DND-41 (cell line): ENCODE data around the gene SCAF8.

ENCODE experiments used
- ATAC-seq: fragments of 200-7000 bp; cut with Tn5 transposase; 3 replicates; pipeline ENCODE4 v1.9.1; 2021; ENCODE audit warnings: low read depth; ENCODE audit not compliant: insufficient read depth
- DNase-seq: peaks from one replicate; pipeline ENCODE4 v3.0.0-alpha.2; 2020
- H2AFZ ChIP-seq: 2 replicates; pipeline ENCODE4 v1.6.0; 2012; ENCODE audit warnings: low read depth, low read length
- H3K27ac ChIP-seq: 2 replicates; pipeline ENCODE4 v1.5.1; 2012; ENCODE audit warnings: low read length, inconsistent platforms
- H3K27me3 ChIP-seq: fragments of 200-600 bp; sonication (generic); 2 replicates; pipeline ENCODE4 v1.6.0; 2012; ENCODE audit warnings: low read length, mild to moderate bottlenecking, inconsistent platforms; ENCODE audit not compliant: insufficient read depth, poor library complexity
- H3K36me3 ChIP-seq: 2 replicates; pipeline ENCODE4 v1.5.1; 2012; ENCODE audit warnings: low read length, inconsistent platforms; ENCODE audit not compliant: insufficient read depth
- H3K4me1 ChIP-seq: 2 replicates; pipeline ENCODE4 v1.5.1; 2012; ENCODE audit warnings: mild to moderate bottlenecking, low read length; ENCODE audit not compliant: insufficient read depth
- H3K4me2 ChIP-seq: 2 replicates; pipeline ENCODE4 v1.6.0; 2012; ENCODE audit warnings: mild to moderate bottlenecking, moderate library complexity, low read length, inconsistent platforms; ENCODE audit not compliant: insufficient read depth
- H3K4me3 ChIP-seq, 2 experiments: fragments of 200-600 bp in 1 of 2; shearing (Covaris generic) in 1 of 2; 2 replicates each; pipeline ENCODE4 v1.5.1; 2012 to 2016; ENCODE audit warnings: inconsistent platforms in 2 of 2, low read length in 2 of 2, mild to moderate bottlenecking in 2 of 2, low read depth in 1 of 2, moderate library complexity in 1 of 2
- H3K79me2 ChIP-seq: 2 replicates; pipeline ENCODE4 v1.6.0; 2012; ENCODE audit warnings: low read length, inconsistent platforms; ENCODE audit not compliant: insufficient read depth
- H3K9ac ChIP-seq: 2 replicates; pipeline ENCODE4 v1.6.0; 2012; ENCODE audit warnings: low read depth, mild to moderate bottlenecking, inconsistent platforms, low read length, moderate library complexity
- H3K9me3 ChIP-seq: 2 replicates; pipeline ENCODE4 v1.5.1; 2012; ENCODE audit warnings: low read length, moderate library complexity, mild to moderate bottlenecking, inconsistent platforms; ENCODE audit not compliant: insufficient read depth, severe bottlenecking
- H4K20me1 ChIP-seq: 2 replicates; pipeline ENCODE4 v1.6.0; 2012; ENCODE audit warnings: low read length; ENCODE audit not compliant: insufficient read depth
- CTCF ChIP-seq: IDR thresholded peaks from 2 replicates; pipeline ENCODE4 v1.5.1; 2012; ENCODE audit warnings: borderline replicate concordance, low read length, moderate library complexity, mild to moderate bottlenecking; ENCODE audit not compliant: poor library complexity, severe bottlenecking; ENCODE audit errors: extremely low read depth
- EZH2 ChIP-seq: IDR thresholded peaks from 3 replicates; pipeline ENCODE4 v1.6.1; 2012; ENCODE audit warnings: borderline replicate concordance, low read depth, mild to moderate bottlenecking, moderate library complexity, low read length, inconsistent platforms; ENCODE audit not compliant: severe bottlenecking

SCAF8 gene

GRCh38 chr6:154847318-154847717 is 114.1 kb downstream of the SCAF8 start:
- Histone ChIP-seq H4K20me1 (peaks cover 43% of the 10 kb centered on the region), H3K4me1 (no peaks in the 10 kb centered on the region), H3K36me3 (peaks cover 37% of the 10 kb centered on the region), H3K4me3 (no peak overlapping the region), H3K9ac (no peak overlapping the region), H2AFZ (no peak overlapping the region), H3K27me3 (no peaks in the 10 kb centered on the region), H3K79me2 (peaks cover 87% of the 10 kb centered on the region), H3K27ac (no peak overlapping the region), H3K9me3 (no peaks in the 10 kb centered on the region), H3K4me2 (no peak overlapping the region)
- ATAC-seq (no peak), DNase-seq (no peak)
- TF ChIP-seq CTCF (no peak), EZH2 (no peak)

- peaks cover 86% of the 10 kb centered on the region for H3K79me2 ChIP-seq
- no peaks in the 10 kb centered on the region for H3K4me1 ChIP-seq
- DNase-seq (no peak), ATAC-seq (no peak)
- H3K4me2 ChIP-seq, result no peak overlapping the region
- H3K36me3 ChIP-seq, result peaks cover 47% of the 10 kb centered on the region
- H3K27ac ChIP-seq, result no peak overlapping the region
- peaks cover 43% of the 10 kb centered on the region for H4K20me1 ChIP-seq
- no peaks in the 10 kb centered on the region for H3K27me3 ChIP-seq
- no peaks in the 10 kb centered on the region for H3K9me3 ChIP-seq
- no peak overlapping the region for H3K9ac ChIP-seq
- no peak for TF ChIP-seq EZH2
- no peak for TF ChIP-seq CTCF
- H2AFZ ChIP-seq, result no peak overlapping the region
- H3K4me3 ChIP-seq, result no peak overlapping the region
Measured at GRCh38 chr6:154848580-154848979, 115.4 kb downstream of the SCAF8 start.

GRCh38 chr6:154849475-154849874 is 116.3 kb downstream of the SCAF8 start:
- H3K27ac ChIP-seq, result no peak overlapping the region
- DNase-seq, result no peak
- H3K9me3 ChIP-seq, result no peaks in the 10 kb centered on the region
- no peak overlapping the region for H3K9ac ChIP-seq
- ATAC-seq, result no peak
- peaks cover 47% of the 10 kb centered on the region for H3K36me3 ChIP-seq
- H3K4me2 ChIP-seq, result no peak overlapping the region
- peaks cover 79% of the 10 kb centered on the region for H3K79me2 ChIP-seq
- H2AFZ ChIP-seq, result no peak overlapping the region
- H3K27me3 ChIP-seq, result no peaks in the 10 kb centered on the region
- no peak overlapping the region for H3K4me3 ChIP-seq
- TF ChIP-seq EZH2 (no peak), CTCF (no peak)
- peaks cover 43% of the 10 kb centered on the region for H4K20me1 ChIP-seq
- H3K4me1 ChIP-seq, result no peaks in the 10 kb centered on the region

- H3K27ac ChIP-seq, result no peak overlapping the region
- peaks cover 31% of the 10 kb centered on the region for H3K36me3 ChIP-seq
- no peaks in the 10 kb centered on the region for H3K9me3 ChIP-seq
- no peak for TF ChIP-seq EZH2
- no peak for TF ChIP-seq CTCF
- no peak for DNase-seq
- no peaks in the 10 kb centered on the region for H3K4me1 ChIP-seq
- no peak overlapping the region for H3K4me3 ChIP-seq
- no peak overlapping the region for H3K4me2 ChIP-seq
- no peak overlapping the region for H2AFZ ChIP-seq
- no peak overlapping the region for H3K9ac ChIP-seq
- H3K27me3 ChIP-seq, result no peaks in the 10 kb centered on the region
- peaks cover 21% of the 10 kb centered on the region for H4K20me1 ChIP-seq
- no peak for ATAC-seq
- H3K79me2 ChIP-seq, result peaks cover 73% of the 10 kb centered on the region
Measured at GRCh38 chr6:154852687-154853086, 119.5 kb downstream of the SCAF8 start.
